Fibroblast of lung (primary cell): ENCODE results near the gene PRRC1. TPM values are rescaled to one million over a fixed set of nuclear protein-coding genes. Genes with fewer than 3 reads are reported as not detected.

Experiments
- DNase-seq, 2 donors: peaks; one replicate each; pipeline versions ENCODE4 v3.0.0 to v3.0.0-alpha.2; 2010; ENCODE audit warnings: low read depth in 2 of 2
- H2AFZ ChIP-seq: 2 replicates; pipeline ENCODE4 v1.5.1; 2012; ENCODE audit warnings: low read length, control low read depth, inconsistent platforms
- H3K27ac ChIP-seq: 2 replicates; pipeline ENCODE4 v1.5.1; 2011; ENCODE audit warnings: low read length, control low read depth; ENCODE audit not compliant: insufficient read depth
- H3K27me3 ChIP-seq: 2 replicates; pipeline ENCODE4 v1.5.1; 2011; ENCODE audit warnings: mild to moderate bottlenecking, low read length; ENCODE audit not compliant: control insufficient read depth, insufficient read depth
- H3K36me3 ChIP-seq: 2 replicates; pipeline ENCODE4 v1.5.1; 2011; ENCODE audit warnings: low read length; ENCODE audit not compliant: control insufficient read depth, insufficient read depth
- H3K4me1 ChIP-seq: 2 replicates; pipeline ENCODE4 v1.5.1; 2011; ENCODE audit warnings: low read length; ENCODE audit not compliant: control insufficient read depth, insufficient read depth; ENCODE audit errors: extremely low read depth
- H3K4me2 ChIP-seq: 2 replicates; pipeline ENCODE4 v1.5.1; 2011; ENCODE audit warnings: low read length, control low read depth; ENCODE audit not compliant: insufficient read depth; ENCODE audit errors: extremely low read depth
- H3K4me3 ChIP-seq, 4 experiments: fragments of 200-600 bp in 1 of 4; sonication (generic) in 1 of 4; replicated peaks in 1 of 4; 2 replicates each; pipeline ENCODE4 v1.5.1; 2011 to 2016; ENCODE audit warnings: low read length in 4 of 4, low read depth in 3 of 4, mild to moderate bottlenecking in 3 of 4, control low read depth in 2 of 4, inconsistent platforms in 1 of 4, mixed read lengths in 1 of 4; ENCODE audit not compliant: insufficient read depth in 1 of 4; ENCODE audit errors: control extremely low read depth in 1 of 4
- H3K79me2 ChIP-seq: 2 replicates; pipeline ENCODE4 v1.5.1; 2012; ENCODE audit warnings: mild to moderate bottlenecking, low read length, inconsistent platforms; ENCODE audit not compliant: control insufficient read depth, insufficient read depth
- H3K9ac ChIP-seq: 2 replicates; pipeline ENCODE4 v1.5.1; 2011; ENCODE audit warnings: mild to moderate bottlenecking, low read length, control low read depth; ENCODE audit not compliant: insufficient read depth
- H3K9me3 ChIP-seq: 2 replicates; pipeline ENCODE4 v1.5.1; 2012; ENCODE audit warnings: low read depth, low read length; ENCODE audit not compliant: control insufficient read depth, insufficient read depth
- H4K20me1 ChIP-seq: 2 replicates; pipeline ENCODE4 v1.5.1; 2011; ENCODE audit warnings: low read length; ENCODE audit not compliant: control insufficient read depth, insufficient read depth; ENCODE audit errors: extremely low read depth
- CTCF ChIP-seq, 2 donors: IDR thresholded peaks in 1 of 2; conservative IDR thresholded peaks in 1 of 2; 1 replicate in 1 of 2; 2 replicates in 1 of 2; pipeline ENCODE4 v1.5.1; 2011 to 2012; ENCODE audit warnings: low read length in 2 of 2, control low read depth in 1 of 2, inconsistent platforms in 1 of 2, low read depth in 1 of 2, mild to moderate bottlenecking in 1 of 2
- EZH2 ChIP-seq: IDR thresholded peaks from 2 replicates; pipeline ENCODE4 v1.5.1; 2012; ENCODE audit warnings: low read length, control low read depth, mild to moderate bottlenecking; ENCODE audit errors: missing control alignments
- polyA plus RNA-seq, 2 donors: library from polyadenylated mRNA; depleted of rRNA in 1 of 2; stranded (reverse) in 1 of 2; unstranded in 1 of 2; fragments of >200 nt; gene quantifications; 2 replicates each; pipeline ENCODE4 v1.2.1, GENCODE V29; 2011 to 2012; ENCODE audit warnings: missing spikeins in 1 of 2
- total RNA-seq: library from RNA; depleted of rRNA; stranded (reverse); fragments of >200 nt; gene quantifications from 2 replicates; pipeline ENCODE4 v1.2.1, GENCODE V29; 2014

PRRC1 gene
- total and polyA plus RNA-seq, 2 donors (not counting 1 experiment from before 2014, with no cell fraction given) = 44.3 to 125 TPM

DNA sequence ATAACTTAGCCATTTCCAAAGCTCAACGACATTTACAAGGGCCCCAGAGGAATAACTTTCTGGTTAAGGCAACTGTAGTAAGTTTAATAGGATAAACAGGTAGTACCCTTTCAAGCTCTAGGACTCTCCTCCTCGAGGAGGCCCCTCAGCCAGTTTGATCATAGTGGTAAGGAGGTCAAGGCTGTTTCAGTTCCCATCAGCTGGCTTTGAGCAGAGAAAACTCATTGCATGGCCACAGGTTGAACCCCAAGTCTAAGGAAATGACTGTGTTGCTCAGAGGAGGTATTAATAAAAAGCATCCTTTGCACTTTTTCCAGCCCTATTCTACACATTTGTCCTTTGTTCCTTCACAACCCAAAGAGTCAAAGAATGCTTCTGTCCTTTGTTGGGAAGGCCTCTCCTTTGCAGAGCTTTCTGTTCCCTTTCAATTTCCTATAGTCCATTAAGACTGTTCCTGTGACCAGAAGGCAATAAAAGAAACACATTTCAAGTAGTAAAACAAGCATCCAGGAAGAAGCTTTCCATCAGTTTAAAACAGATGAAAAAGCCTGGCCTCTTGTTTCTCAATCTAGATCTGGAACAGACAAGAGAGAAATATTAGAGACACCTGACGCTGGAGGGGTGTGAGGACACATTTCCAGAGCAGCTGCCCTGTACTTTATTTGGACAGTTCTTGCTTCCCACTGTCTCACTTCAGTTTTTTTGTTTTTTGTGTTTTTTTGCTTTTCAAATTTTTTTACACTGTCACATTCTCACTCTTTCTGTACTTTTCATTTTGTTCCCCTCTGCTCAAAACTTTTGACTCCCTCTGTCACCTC, 54.1 kb downstream of the PRRC1 start:
- H2AFZ ChIP-seq = no peak overlapping the region
- no peaks in the 10 kb centered on the region for H3K4me1 ChIP-seq
- H4K20me1 ChIP-seq = no peaks in the 10 kb centered on the region
- no peak for DNase-seq
- H3K9me3 ChIP-seq = no peaks in the 10 kb centered on the region
- no peaks in the 10 kb centered on the region for H3K79me2 ChIP-seq
- TF ChIP-seq CTCF (conservative IDR thresholded peaks at IDR 0.05 in 1 of 2, IDR thresholded peaks at IDR 0.05 in 1 of 2; ENCODE audit: low read depth in 1 of 2, low read length in 2 of 2) (no peak), EZH2 (no peak)
- peaks cover 3% of the 10 kb centered on the region for H3K27me3 ChIP-seq
- no peak overlapping the region for H3K4me2 ChIP-seq
- no peak overlapping the region for H3K27ac ChIP-seq
- no peaks in the 10 kb centered on the region for H3K36me3 ChIP-seq
- no peak overlapping the region for H3K4me3 ChIP-seq
- no peak overlapping the region for H3K9ac ChIP-seq

GRCh38 chr5:127572930-127573329, 55.5 kb downstream of the PRRC1 start:
- Histone ChIP-seq H4K20me1 (no peaks in the 10 kb centered on the region), H3K4me1 (no peaks in the 10 kb centered on the region), H3K4me2 (no peak overlapping the region), H3K4me3 (no peak overlapping the region), H3K79me2 (no peaks in the 10 kb centered on the region), H3K9ac (no peak overlapping the region), H2AFZ (no peak overlapping the region), H3K9me3 (no peaks in the 10 kb centered on the region), H3K27me3 (no peaks in the 10 kb centered on the region), H3K27ac (no peak overlapping the region), H3K36me3 (no peaks in the 10 kb centered on the region)
- no peak for DNase-seq
- TF ChIP-seq EZH2 (no peak), CTCF (conservative IDR thresholded peaks at IDR 0.05 in 1 of 2, IDR thresholded peaks at IDR 0.05 in 1 of 2; ENCODE audit: low read depth in 1 of 2, low read length in 2 of 2) (peak in 1 of 2 donors; percentile 12)

- Histone ChIP-seq H2AFZ (no peak overlapping the region), H3K79me2 (no peaks in the 10 kb centered on the region), H3K9me3 (no peaks in the 10 kb centered on the region), H4K20me1 (no peaks in the 10 kb centered on the region), H3K9ac (no peak overlapping the region), H3K4me2 (no peak overlapping the region), H3K4me1 (no peaks in the 10 kb centered on the region), H3K27me3 (no peaks in the 10 kb centered on the region), H3K36me3 (no peaks in the 10 kb centered on the region), H3K4me3 (no peak overlapping the region), H3K27ac (no peak overlapping the region)
- TF ChIP-seq CTCF (conservative IDR thresholded peaks at IDR 0.05 in 1 of 2, IDR thresholded peaks at IDR 0.05 in 1 of 2; ENCODE audit: low read depth in 1 of 2, low read length in 2 of 2) = no peak
- no peak for TF ChIP-seq EZH2
- no peak for DNase-seq
Measured at GRCh38 chr5:127574852-127575679, 57.6 kb downstream of the PRRC1 start.
